Camera-type eye (tissue), 1 donor: ENCODE measurements around the gene WDR19. TPM values are rescaled to one million over a fixed set of nuclear protein-coding genes. Genes with fewer than 3 reads are reported as not detected.

Experiments
- total RNA-seq: library from RNA; depleted of rRNA; stranded (reverse); fragments of >200 nt; gene quantifications from one replicate; pipeline ENCODE4 v1.2.3, GENCODE V29; 2014

The WDR19 gene
- 103 TPM for total RNA-seq

DNA sequence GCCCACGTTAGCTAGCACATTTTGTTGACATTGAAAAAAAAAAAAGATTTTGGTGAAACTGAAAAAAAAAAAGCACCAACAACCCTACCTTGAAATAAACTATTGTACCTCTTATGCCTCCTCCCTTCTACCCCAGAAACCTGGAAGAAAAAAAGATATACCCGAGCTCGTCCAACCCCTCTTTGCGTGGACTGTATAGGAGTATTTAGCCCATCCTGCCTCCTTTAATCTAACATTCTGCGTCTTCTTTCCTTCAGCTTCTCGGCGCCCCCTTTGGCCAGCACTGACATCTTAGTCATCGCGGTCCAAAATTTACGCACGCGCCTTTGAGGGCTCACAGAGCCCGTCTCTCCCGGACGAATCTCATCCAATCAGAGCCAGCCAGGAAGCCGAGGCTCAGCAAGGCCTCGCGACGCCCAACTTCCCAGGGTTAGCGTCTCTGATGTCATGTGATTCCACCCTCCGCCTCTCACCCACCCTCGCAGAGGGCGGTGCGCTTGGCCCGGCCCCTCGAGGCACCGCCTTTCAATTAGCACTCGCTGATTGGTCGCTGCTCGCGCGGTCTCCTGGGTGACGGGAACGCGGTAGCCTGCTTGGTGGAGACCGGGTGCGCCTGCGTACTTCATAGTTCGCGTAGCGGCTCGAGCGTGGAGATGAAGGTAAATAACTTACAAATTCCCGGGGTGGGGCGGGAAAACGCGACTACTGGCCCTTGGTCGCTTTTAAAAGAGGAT lies at the start of gene WDR19:
TSS of gene WDR19 (plus strand) at position 625 of the 734 bp plus-strand sequence. CDS start at position 654, 29 bp downstream.

Other genes with a start within 250 kb of the WDR19 start
- 1.6 TPM for gene TMEM156, start 150.1 kb upstream of the WDR19 start, total RNA-seq
- 41.7 TPM for gene KLHL5, start 120.3 kb upstream of the WDR19 start, total RNA-seq
- gene RFC1, start 183.8 kb downstream of the WDR19 start, total RNA-seq: 58.2 TPM
- gene KLB, start 224.4 kb downstream of the WDR19 start, total RNA-seq: 0.11 TPM